Gastrocnemius medialis (tissue), 4 donors: ENCODE results near the gene DFFA. TPM values are rescaled to one million over a fixed set of nuclear protein-coding genes. Genes with fewer than 3 reads are reported as not detected.
"Not testable (repeated sequence)": the region's sequence is repeated elsewhere in the genome, so short reads cannot be mapped to it uniquely, and the experiment has no call there.

Experiments
- ATAC-seq, 2 donors: fragments of 150-250 bp; one replicate each; pipeline ENCODE4 v1.9.1; 2016
- DNase-seq, 2 donors: peaks; one replicate each; pipeline ENCODE4 v3.0.0-alpha.2; 2019
- H3K27ac ChIP-seq, 4 donors: fragments of 200-600 bp; sonication (generic); 1 replicate in 1 of 4; 2 replicates in 3 of 4; pipeline ENCODE4 v1.5.1; 2016 to 2018; ENCODE audit warnings: mild to moderate bottlenecking in 2 of 4, moderate library complexity in 1 of 4
- H3K27me3 ChIP-seq, 3 donors: fragments of 200-600 bp; sonication (generic) in 2 of 3; 1 replicate in 1 of 3; 2 replicates in 2 of 3; pipeline versions ENCODE4 v1.5.1 to v1.6.0; 2016 to 2019; ENCODE audit warnings: mild to moderate bottlenecking in 1 of 3, moderate library complexity in 1 of 3
- H3K36me3 ChIP-seq, 2 donors: fragments of 200-600 bp; sonication (generic) in 1 of 2; one replicate each; pipeline ENCODE4 v1.5.1; 2017 to 2018
- H3K4me1 ChIP-seq, 2 donors: fragments of 200-600 bp; sonication (generic) in 1 of 2; one replicate each; pipeline ENCODE4 v1.5.1; 2016 to 2017; ENCODE audit warnings: mild to moderate bottlenecking in 2 of 2
- H3K4me3 ChIP-seq, 4 donors: fragments of 200-600 bp; sonication (generic) in 3 of 4; 1 replicate in 1 of 4; 2 replicates in 3 of 4; pipeline ENCODE4 v1.5.1; 2016 to 2019; ENCODE audit warnings: mild to moderate bottlenecking in 2 of 4
- H3K9me3 ChIP-seq, 3 donors: fragments of 200-600 bp; sonication (generic) in 2 of 3; 1 replicate in 1 of 3; 2 replicates in 2 of 3; pipeline ENCODE4 v1.5.1; 2016 to 2019
- CTCF ChIP-seq, 5 experiments: fragments of 450-650 bp in 3 of 5; fragments of 200-600 bp in 2 of 5; sonication (generic) in 2 of 5; IDR thresholded peaks in 4 of 5; conservative IDR thresholded peaks in 1 of 5; 1 replicate in 4 of 5; 2 replicates in 1 of 5; pipeline ENCODE4 v1.5.1; 2016 to 2019; ENCODE audit warnings: antibody characterized with exemption in 5 of 5, mild to moderate bottlenecking in 3 of 5, moderate library complexity in 3 of 5
- POLR2A ChIP-seq, 2 donors: fragments of 450-650 bp; IDR thresholded peaks; one replicate each; pipeline ENCODE4 v1.6.1; 2017; ENCODE audit warnings: antibody characterized with exemption in 2 of 2, mild to moderate bottlenecking in 2 of 2, moderate library complexity in 2 of 2
- in situ Hi-C, 4 donors: fragments of 200-750 bp; cut with MboI; loops; one replicate each; pipeline versions ENCODE4 v1.15.0 to v1.8.0; 2017; ENCODE audit warnings: low sequenced_read_pairs in 4 of 4
- intact Hi-C: fragments of 100-400 bp; cut with DNase I; formaldehyde crosslinking; loops from one replicate; pipeline ENCODE4 v1.15.1; 2023; ENCODE audit warnings: low total_unique reads
- total RNA-seq, 4 donors: library from RNA; depleted of rRNA; stranded (reverse); fragments of >200 nt; gene quantifications; one replicate each; pipeline versions ENCODE4 v1.1.0 to v1.2.3, GENCODE V29; 2016

Gene DFFA
- total RNA-seq, 4 donors from 2014 or later: 13.8 to 15.6 (median 14.5) TPM

DNA sequence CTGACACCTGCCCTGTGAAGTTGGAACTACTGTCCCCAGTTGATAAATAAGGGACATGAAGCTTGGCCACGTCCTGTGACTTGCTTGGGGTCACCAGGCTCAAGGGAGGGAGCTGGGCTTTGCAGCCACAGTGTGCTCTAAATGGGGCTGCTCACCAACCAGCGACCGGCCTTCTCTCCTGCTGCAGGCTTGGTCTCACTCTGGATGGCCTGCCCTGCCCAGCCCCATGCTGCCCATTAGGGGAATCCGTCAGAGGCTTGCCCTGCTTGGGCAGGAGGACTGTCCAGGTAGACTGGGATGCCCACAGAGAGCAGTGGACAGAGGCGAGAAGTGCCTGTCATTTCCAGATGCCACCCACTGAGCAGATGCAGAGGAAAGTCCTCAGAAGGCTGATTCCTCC, 43.3 kb downstream of the DFFA start:
- TF ChIP-seq POLR2A (IDR thresholded peaks at IDR 0.05) (no peak), CTCF (IDR thresholded peaks at IDR 0.05 in 4 of 5, conservative IDR thresholded peaks at IDR 0.05 in 1 of 5) (no peak)
- Histone ChIP-seq H3K27me3 (no peaks in the 10 kb centered on the region), H3K9me3 (no peaks in the 10 kb centered on the region), H3K27ac (no peak overlapping the region), H3K4me1 (peaks cover 8 to 14% of the 10 kb centered on the region in 2 donors), H3K36me3 (no peaks in the 10 kb centered on the region), H3K4me3 (no peak overlapping the region)
- in situ Hi-C loops (loop anchor here in 3 of 4 donors (5.0 to 25.0 kb wide), 3 partner anchors 54 to 792 kb away; no protein-coding TSS in a partner anchor), intact Hi-C loops (loop anchor here (1.0 to 2.0 kb wide), 4 partner anchors 52 to 802 kb away; no protein-coding TSS in a partner anchor)
- ATAC-seq (no peak), DNase-seq (no peak)

- DNase-seq, H3K27me3 ChIP-seq, H3K4me3 ChIP-seq, H3K9me3 ChIP-seq, H3K27ac ChIP-seq, H3K36me3 ChIP-seq, ATAC-seq, intact Hi-C loops: not testable (repeated sequence)
- in situ Hi-C loops: loop anchor here in 3 of 4 donors (5.0 to 25.0 kb wide), 3 partner anchors 52 to 789 kb away; no protein-coding TSS in a partner anchor
- peaks cover 7 to 12% of the 10 kb centered on the region in 2 donors for H3K4me1 ChIP-seq
Measured at GRCh38 chr1:10426535-10426848, 45.8 kb downstream of the DFFA start.

DNA sequence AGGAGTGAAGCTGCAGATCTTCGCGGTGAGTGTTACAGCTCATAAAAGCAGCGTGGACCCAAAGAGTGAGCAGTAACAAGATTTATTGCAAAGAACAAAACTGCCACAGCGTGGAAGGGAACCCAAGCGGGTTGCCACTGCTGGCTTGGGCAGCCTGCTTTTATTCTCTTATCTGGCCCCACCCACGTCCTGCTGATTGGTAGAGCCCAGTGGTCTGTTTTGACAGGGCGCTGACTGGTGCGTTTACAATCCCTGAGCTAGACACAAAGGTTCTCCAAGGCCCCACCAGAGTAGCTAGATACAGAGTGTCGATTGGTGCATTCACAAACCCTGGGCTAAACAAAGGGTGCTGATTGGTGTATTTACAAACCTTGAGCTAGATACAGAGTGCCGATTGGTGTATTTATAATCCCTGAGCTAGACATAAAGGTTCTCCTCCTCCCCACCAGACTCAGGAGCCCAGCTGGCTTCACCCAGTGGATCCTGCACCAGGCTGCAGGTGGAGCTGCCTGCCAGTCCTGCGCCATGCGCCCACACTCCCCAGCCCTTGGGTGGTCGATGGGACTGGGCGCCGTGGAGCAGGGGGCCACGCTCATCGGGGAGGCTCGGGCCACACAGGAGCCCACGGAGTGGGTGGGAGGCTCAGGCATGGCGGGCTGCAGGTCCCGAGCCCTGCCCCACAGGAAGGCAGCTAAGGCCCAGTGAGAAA, 46.3 kb downstream of the DFFA start:
- H3K4me3 ChIP-seq, ATAC-seq, H3K4me1 ChIP-seq, intact Hi-C loops, DNase-seq, H3K36me3 ChIP-seq, H3K27ac ChIP-seq, H3K27me3 ChIP-seq, H3K9me3 ChIP-seq: not testable (repeated sequence)
- in situ Hi-C loops: loop anchor here in 3 of 4 donors (5.0 to 25.0 kb wide), 3 partner anchors 51 to 789 kb away; no protein-coding TSS in a partner anchor

GRCh38 chr1:10424651-10425050, 47.7 kb downstream of the DFFA start:
- DNase-seq: no peak
- intact Hi-C loops (no loop called here), in situ Hi-C loops (loop anchor here in 3 of 4 donors (5.0 to 25.0 kb wide), 3 partner anchors 50 to 787 kb away; no protein-coding TSS in a partner anchor)
- TF ChIP-seq CTCF (IDR thresholded peaks at IDR 0.05 in 4 of 5, conservative IDR thresholded peaks at IDR 0.05 in 1 of 5) (no peak), POLR2A (IDR thresholded peaks at IDR 0.05) (no peak)
- Histone ChIP-seq H3K9me3 (no peaks in the 10 kb centered on the region), H3K36me3 (peaks cover 0 to 12% of the 10 kb centered on the region in 2 donors), H3K27me3 (no peaks in the 10 kb centered on the region), H3K4me3 (no peak overlapping the region), H3K4me1 (peaks cover 0 to 2% of the 10 kb centered on the region in 2 donors), H3K27ac (no peak overlapping the region)
- no peak for ATAC-seq

DNA sequence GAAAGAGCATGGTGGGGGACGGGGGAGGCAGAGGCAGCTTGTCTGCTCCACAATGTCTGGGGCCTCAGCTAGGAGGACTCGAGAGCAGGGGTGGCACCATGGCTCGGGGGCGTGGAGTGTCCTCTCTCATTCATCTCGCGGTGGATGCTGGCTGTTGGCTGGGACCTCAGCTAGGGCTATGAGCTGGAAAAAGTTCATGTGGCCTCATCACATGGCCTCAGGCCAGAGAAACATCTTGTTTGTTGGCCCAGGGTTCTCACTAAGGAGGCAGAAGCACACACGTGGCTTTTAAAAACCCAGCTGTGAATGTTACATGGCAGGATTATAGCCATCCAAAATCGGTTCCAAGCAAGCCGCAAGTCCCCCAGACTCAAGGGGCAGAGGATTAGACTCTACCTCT, 48.3 kb downstream of the DFFA start:
- in situ Hi-C loops: loop anchor here in 2 of 4 donors (10.0 kb wide), 1 partner anchor 49 kb away; no protein-coding TSS in a partner anchor
- Histone ChIP-seq H3K27ac (no peak overlapping the region), H3K36me3 (peaks cover 0 to 18% of the 10 kb centered on the region in 2 donors), H3K4me3 (no peak overlapping the region), H3K9me3 (no peaks in the 10 kb centered on the region), H3K27me3 (no peaks in the 10 kb centered on the region), H3K4me1 (no peaks in the 10 kb centered on the region)
- intact Hi-C loops: no loop called here
- ATAC-seq (peak in 1 of 2 donors; percentile 23), DNase-seq (peak in 1 of 2 donors; percentile 39)
- TF ChIP-seq CTCF (IDR thresholded peaks at IDR 0.05 in 4 of 5, conservative IDR thresholded peaks at IDR 0.05 in 1 of 5) (no peak), POLR2A (IDR thresholded peaks at IDR 0.05) (no peak)
